ENCODE data around the gene ZCCHC14.

The ZCCHC14 gene

DNA sequence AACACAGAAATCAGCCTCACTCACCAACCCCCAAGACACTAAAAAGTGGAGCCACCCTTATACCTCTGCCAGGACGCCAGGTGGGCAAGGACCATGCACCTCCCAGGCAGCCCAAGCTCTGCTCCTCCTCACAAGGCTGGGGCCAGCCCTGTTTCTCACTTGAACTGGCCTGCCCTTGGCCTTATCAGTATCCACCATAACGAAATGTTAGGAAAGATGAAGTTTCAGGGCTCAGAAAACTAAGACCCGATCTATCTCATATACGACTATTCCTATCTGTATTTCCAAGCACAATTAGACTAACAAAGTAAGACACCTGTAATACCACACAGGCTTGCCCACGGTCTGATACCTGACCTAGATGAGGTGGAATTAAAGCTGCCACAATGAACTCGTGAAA, 116.2 kb downstream of the ZCCHC14 start:
- TF ChIP-seq SPI1 (IDR thresholded peaks at IDR 0.05; ENCODE audit: low read depth, low read length) (no peak), TAF1 (IDR thresholded peaks at IDR 0.05; ENCODE audit: low read depth, low read length) (no peak), POU2F2 (IDR thresholded peaks at IDR 0.05; ENCODE audit: low read depth, low read length) (no peak), PAX5 (IDR thresholded peaks at IDR 0.05; ENCODE audit: insufficient read depth, low read length, severe bottlenecking) (no peak), POLR2AphosphoS5 (IDR thresholded peaks at IDR 0.05; ENCODE audit: low read depth, low read length) (no peak), POLR2A (IDR thresholded peaks at IDR 0.05; ENCODE audit: low read depth, low read length) (no peak)
- DNase-seq (ENCODE audit: insufficient read length, low spot score): no peak
- no peak for FAIRE-seq

DNA sequence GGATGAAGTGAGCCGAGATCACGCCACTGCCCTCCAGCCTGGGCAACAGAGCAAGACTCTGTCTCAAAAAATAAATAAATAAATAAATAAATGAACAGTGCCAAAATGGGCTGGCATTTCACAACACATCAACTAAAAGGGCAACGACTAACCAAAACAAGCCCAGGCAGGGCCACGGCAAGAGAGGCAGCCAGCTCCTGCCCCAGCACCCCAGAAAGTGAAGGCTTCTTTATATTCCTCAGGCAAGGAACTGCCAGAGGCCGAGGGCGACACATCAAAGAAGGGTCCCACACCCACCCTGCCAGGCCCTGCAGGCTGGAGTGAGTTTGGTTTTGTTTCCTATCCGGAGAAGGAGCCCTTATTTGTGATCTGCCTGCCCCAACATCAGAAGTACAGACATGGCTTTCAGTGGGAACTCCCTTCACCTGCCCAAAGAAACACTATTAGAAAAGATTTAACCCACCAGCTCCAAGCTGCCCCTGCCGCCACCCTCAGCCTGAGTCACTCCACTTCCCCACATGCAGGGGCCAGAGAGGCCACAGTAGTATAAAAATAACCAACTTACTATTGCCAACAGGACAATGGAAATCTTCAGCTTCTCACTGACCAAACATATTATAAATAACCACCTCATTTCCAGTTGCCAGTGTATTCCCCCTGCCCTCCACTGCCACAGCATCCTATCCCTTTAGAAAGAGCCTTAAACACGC, 117.2 kb downstream of the ZCCHC14 start:
- no peak for TF ChIP-seq POLR2AphosphoS5 (IDR thresholded peaks at IDR 0.05; ENCODE audit: low read depth, low read length)
- FAIRE-seq (no peak), DNase-seq (ENCODE audit: insufficient read length, low spot score) (no peak)

DNA sequence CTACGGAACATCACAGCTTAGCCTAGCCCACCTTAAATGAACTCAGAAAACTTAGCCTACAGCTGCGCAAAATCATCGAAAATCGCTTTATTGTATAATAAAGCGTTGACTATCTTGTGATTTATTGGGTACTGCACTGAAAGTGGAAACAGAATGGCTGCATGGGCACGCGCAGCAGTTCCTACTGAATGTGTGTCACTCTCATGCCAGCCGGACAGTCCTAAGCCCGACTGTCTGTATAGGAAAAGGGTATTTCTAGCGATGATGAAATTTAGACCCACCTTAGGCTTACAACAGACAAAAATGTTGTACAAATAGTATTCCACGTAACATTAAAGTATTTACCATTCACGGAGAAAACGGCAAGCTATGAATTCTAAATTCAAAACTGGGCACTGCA, 118.5 kb downstream of the ZCCHC14 start:
- FAIRE-seq: no peak
- no peak for DNase-seq (ENCODE audit: insufficient read length, low spot score)
- TF ChIP-seq POLR2AphosphoS5 (IDR thresholded peaks at IDR 0.05; ENCODE audit: low read depth, low read length): no peak
- TF ChIP-seq POU2F2 (IDR thresholded peaks at IDR 0.05; ENCODE audit: low read depth, low read length): no peak
- no peak for TF ChIP-seq TAF1 (IDR thresholded peaks at IDR 0.05; ENCODE audit: low read depth, low read length)
- TF ChIP-seq PAX5 (IDR thresholded peaks at IDR 0.05; ENCODE audit: insufficient read depth, low read length, severe bottlenecking): no peak

DNA sequence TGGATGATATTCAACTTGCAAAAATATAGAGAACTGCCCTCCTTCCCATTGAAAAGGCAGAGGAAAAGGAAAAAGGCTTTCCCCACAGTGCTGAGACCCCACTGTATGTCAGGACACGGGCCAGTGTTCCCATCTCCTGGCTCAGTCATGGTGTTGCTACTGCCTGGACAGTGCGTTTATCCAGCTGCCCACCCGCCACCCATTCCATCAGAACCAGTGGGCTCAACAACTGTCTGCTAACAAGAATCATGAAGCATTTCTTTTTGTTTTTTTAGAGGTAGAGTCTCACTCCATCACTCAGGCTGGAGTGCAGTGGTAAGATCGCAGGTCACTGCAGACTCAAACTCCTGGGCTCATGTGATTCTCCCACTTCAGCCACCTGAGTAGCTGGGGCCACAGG, 120.5 kb downstream of the ZCCHC14 start:
- no peak for TF ChIP-seq PAX5 (IDR thresholded peaks at IDR 0.05; ENCODE audit: insufficient read depth, low read length, severe bottlenecking)
- TF ChIP-seq POU2F2 (IDR thresholded peaks at IDR 0.05; ENCODE audit: low read depth, low read length): no peak
- no peak for TF ChIP-seq TAF1 (IDR thresholded peaks at IDR 0.05; ENCODE audit: low read depth, low read length)
- no peak for TF ChIP-seq POLR2AphosphoS5 (IDR thresholded peaks at IDR 0.05; ENCODE audit: low read depth, low read length)
- no peak for TF ChIP-seq SPI1 (IDR thresholded peaks at IDR 0.05; ENCODE audit: low read depth, low read length)
- no peak for TF ChIP-seq POLR2A (IDR thresholded peaks at IDR 0.05; ENCODE audit: low read depth, low read length)
- no peak for DNase-seq (ENCODE audit: insufficient read length, low spot score)
- FAIRE-seq: no peak

DNA sequence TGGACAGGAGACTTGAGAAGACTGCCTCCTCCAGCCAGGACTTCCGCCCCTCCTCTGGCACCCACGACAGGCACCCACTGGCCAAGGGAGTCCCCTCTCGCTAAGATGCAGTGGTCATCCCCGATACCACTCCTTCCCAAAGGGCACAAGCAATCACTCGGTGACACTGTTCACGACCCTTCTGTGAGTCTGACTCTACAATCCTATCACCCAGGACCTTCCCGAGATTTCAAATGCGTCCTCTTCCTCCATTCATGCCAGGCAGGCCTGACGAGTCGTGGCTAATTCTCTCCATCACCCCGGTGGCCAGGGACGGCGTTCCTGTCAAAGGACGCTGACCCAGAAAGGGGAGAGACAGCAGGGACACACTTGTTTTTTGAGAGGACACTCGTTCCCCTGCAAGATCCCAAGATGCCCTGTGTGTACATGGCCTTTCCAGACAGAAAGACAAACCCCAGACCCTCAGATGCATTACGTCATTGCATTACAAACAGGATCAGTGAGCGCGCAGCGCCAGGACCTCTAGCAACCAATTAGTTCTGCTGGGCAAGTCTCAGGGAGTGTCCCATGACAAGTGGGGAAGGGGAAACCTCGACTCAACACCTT, 121.5 kb downstream of the ZCCHC14 start:
- no peak for FAIRE-seq

DNA sequence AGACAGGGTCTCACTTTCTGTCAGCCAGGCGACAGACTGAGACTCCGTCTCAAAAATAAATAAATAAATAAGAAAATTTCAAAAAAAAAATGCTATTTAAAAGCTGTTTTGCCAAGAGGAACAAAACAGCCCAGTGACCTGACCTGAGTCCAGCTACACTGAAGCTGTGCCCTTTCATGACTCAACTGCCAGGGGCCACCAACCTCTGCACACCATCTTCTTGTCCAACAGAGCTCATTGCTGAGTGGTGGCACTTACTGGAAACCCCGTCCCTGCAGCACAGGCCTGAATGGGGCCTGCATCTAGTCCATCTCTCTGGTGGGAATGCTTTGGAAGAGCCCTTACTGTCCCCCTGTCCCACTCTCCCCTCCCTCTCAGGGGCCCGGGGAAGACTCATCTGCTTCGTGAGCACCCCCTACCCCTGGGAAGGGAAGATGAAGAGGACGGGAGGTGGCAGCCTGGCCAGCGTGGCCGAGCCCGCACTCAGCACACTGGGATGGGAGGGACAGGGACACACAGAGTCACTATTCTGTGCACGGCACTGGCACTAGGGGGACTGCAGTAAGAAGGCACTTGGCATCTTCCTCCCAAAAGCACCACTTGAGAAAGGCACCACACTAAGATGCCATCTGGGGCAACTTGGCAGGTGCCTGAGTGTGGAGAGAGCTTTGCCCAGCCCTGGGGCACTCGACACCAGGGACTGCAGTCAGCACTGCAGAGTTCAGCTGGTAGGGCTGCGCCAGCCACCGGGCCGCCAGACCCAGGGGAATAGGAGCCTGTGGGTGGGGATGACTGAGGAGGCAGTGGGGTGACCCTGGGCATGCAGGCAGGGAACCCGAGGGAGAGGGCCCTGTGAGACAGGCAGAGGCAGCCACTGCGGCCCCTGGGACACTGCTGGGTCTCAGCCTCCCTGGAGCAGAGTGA, 122.8 kb downstream of the ZCCHC14 start:
- no peak for TF ChIP-seq TAF1 (IDR thresholded peaks at IDR 0.05; ENCODE audit: low read depth, low read length)
- no peak for TF ChIP-seq POU2F2 (IDR thresholded peaks at IDR 0.05; ENCODE audit: low read depth, low read length)
- TF ChIP-seq POLR2A (IDR thresholded peaks at IDR 0.05; ENCODE audit: low read depth, low read length): no peak
- TF ChIP-seq SPI1 (IDR thresholded peaks at IDR 0.05; ENCODE audit: low read depth, low read length): no peak
- TF ChIP-seq PAX5 (IDR thresholded peaks at IDR 0.05; ENCODE audit: insufficient read depth, low read length, severe bottlenecking): no peak
- TF ChIP-seq POLR2AphosphoS5 (IDR thresholded peaks at IDR 0.05; ENCODE audit: low read depth, low read length): no peak
- FAIRE-seq: no peak
- DNase-seq (ENCODE audit: insufficient read length, low spot score): no peak

More for the DNA sequence above, 121.5 kb downstream of the ZCCHC14 start:
- TF ChIP-seq POU2F2 (IDR thresholded peaks at IDR 0.05; ENCODE audit: low read depth, low read length) (no peak), PAX5 (IDR thresholded peaks at IDR 0.05; ENCODE audit: insufficient read depth, low read length, severe bottlenecking) (no peak), POLR2A (IDR thresholded peaks at IDR 0.05; ENCODE audit: low read depth, low read length) (no peak), TAF1 (IDR thresholded peaks at IDR 0.05; ENCODE audit: low read depth, low read length) (no peak), SPI1 (IDR thresholded peaks at IDR 0.05; ENCODE audit: low read depth, low read length) (no peak), POLR2AphosphoS5 (IDR thresholded peaks at IDR 0.05; ENCODE audit: low read depth, low read length) (no peak)
- DNase-seq (ENCODE audit: insufficient read length, low spot score): no peak

DNA sequence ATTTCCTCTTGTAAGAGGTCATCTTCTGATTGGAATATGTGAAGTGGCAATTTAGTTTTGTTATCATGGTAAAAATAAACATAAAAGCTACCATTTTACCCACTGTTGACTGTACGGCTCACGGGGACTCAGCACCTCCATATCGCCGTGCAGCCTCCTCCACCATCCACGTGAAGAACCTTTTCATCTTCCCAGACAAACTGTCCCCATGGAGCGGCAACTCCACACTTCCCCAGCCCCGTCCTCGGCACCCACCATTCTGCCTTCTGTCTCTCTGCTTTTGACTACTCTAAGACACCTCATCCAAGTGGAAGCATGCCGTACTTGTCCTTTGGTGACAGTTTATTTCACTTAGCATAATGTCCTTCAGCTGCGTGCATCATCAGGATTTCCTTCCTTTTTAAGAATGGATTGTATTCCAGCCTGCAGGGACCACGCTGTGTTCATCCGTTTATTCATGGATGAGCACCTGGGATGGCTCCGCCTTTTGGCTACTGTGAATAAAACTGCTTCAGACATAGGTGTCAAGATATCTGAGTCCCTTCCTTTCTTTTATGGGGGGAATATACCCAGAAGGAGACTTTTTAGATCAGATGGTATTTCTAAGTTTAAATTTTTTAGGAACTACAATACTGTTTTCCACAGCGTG, 123.6 kb downstream of the ZCCHC14 start:
- TF ChIP-seq SPI1 (IDR thresholded peaks at IDR 0.05; ENCODE audit: low read depth, low read length) (no peak), POU2F2 (IDR thresholded peaks at IDR 0.05; ENCODE audit: low read depth, low read length) (no peak), POLR2A (IDR thresholded peaks at IDR 0.05; ENCODE audit: low read depth, low read length) (no peak), POLR2AphosphoS5 (IDR thresholded peaks at IDR 0.05; ENCODE audit: low read depth, low read length) (no peak), TAF1 (IDR thresholded peaks at IDR 0.05; ENCODE audit: low read depth, low read length) (no peak), PAX5 (IDR thresholded peaks at IDR 0.05; ENCODE audit: insufficient read depth, low read length, severe bottlenecking) (no peak)
- DNase-seq (ENCODE audit: insufficient read length, low spot score): no peak
- no peak for FAIRE-seq

DNA sequence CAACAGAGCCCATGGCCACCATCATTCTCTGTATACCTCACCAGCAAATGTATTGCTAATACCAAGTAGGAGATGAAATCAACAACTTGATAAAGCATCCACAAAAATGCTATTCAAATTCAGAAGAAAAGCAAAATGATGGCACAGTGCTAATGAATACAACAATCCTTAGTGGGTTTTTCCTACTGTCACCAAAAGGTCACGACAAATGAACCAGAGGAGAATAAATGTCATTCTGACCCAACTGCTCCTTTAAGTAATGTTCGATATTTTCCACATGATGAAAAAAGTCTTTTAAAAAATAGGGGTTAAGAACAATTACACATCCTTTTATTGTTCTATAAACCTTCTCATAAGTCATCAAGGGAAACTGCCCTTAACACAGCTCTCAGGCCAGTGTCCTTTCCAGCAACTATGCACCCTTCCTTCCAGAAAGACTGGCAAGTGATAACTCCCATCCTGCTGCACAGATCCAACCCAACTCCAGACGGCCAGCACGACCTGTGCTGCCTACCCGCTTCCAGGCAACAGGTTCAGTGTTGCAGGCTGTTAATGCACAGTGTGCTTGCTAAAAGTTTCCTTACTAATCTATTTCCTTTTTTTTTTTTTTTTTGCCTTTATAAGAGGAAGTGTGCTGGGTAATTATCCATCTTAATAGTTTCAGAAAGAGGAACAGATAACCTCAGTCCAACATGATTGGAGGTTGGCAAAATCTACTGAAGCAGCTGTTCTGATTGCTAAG, 124.6 kb downstream of the ZCCHC14 start:
- FAIRE-seq: no peak
- peak; percentile 62 for TF ChIP-seq SPI1 (IDR thresholded peaks at IDR 0.05; ENCODE audit: low read depth, low read length)
- no peak for TF ChIP-seq POLR2AphosphoS5 (IDR thresholded peaks at IDR 0.05; ENCODE audit: low read depth, low read length)
- DNase-seq (ENCODE audit: insufficient read length, low spot score): no peak

DNA sequence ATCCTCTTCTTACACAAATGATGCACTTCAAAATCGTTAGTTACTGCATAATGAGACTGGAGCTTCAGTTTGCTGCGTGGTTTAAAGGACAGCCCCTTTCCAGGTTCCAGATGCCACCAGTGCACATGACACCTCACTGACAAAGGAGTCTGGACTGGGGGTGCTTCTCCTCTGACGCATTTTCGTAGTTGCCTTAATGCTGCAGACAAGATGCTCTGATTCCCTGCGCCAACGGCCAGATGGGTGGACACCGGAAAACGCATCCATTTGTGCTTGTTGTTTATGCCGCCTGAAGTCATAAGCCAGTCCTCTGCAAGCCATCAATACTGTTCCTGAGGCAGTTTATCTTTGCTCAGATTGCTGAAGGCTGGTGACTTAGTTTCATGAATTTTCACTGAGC, 125.3 kb downstream of the ZCCHC14 start:
- FAIRE-seq: no peak
- TF ChIP-seq POU2F2 (IDR thresholded peaks at IDR 0.05; ENCODE audit: low read depth, low read length): no peak
- no peak for TF ChIP-seq TAF1 (IDR thresholded peaks at IDR 0.05; ENCODE audit: low read depth, low read length)
- TF ChIP-seq POLR2A (IDR thresholded peaks at IDR 0.05; ENCODE audit: low read depth, low read length): no peak
- no peak for TF ChIP-seq SPI1 (IDR thresholded peaks at IDR 0.05; ENCODE audit: low read depth, low read length)
- TF ChIP-seq PAX5 (IDR thresholded peaks at IDR 0.05; ENCODE audit: insufficient read depth, low read length, severe bottlenecking): no peak
- DNase-seq (ENCODE audit: insufficient read length, low spot score): no peak
